Measurements from ENCODE around the gene C3orf80. TPM values are rescaled to one million over a fixed set of nuclear protein-coding genes. Genes with fewer than 3 reads are reported as not detected.

C3orf80 gene
- total RNA-seq, 1 experiment from 2014 or later, result 3.2 TPM

- intact Hi-C loops (cut with micrococcal nuclease; ENCODE audit: unreplicated experiment), result no loop called here
- CTCF ChIA-PET, result no interaction called here
- no peak for TF ChIP-seq CTCF (IDR thresholded peaks at IDR 0.05; ENCODE audit: insufficient read depth in 1 of 2, low read depth in 1 of 2, low read length in 1 of 2, severe bottlenecking in 1 of 2, unreplicated experiment in 1 of 2)
Observed at GRCh38 chr3:160257606-160258005, 32.4 kb downstream of the C3orf80 start.

GRCh38 chr3:160259589-160259988, 34.4 kb downstream of the C3orf80 start:
- Histone ChIP-seq H3K36me3 (ENCODE audit: control insufficient read depth, insufficient read depth, low read length) (no peaks in the 10 kb centered on the region), H3K9me3 (no peaks in the 10 kb centered on the region), H3K4me1 (no peaks in the 10 kb centered on the region), H3K4me3 (ENCODE audit: low read depth, low read length) (no peak overlapping the region), H3K27me3 (replicated peaks; ENCODE audit: control insufficient read depth, insufficient read depth, low read length) (no peaks in the 10 kb centered on the region)
- Mint-ChIP-seq H3K27me3 (ENCODE audit: insufficient read depth, unreplicated experiment) (no peaks in the 10 kb centered on the region), H3K36me3 (ENCODE audit: insufficient read depth, unreplicated experiment) (no peaks in the 10 kb centered on the region), H3K4me3 (ENCODE audit: unreplicated experiment) (no peak overlapping the region), H3K9me3 (ENCODE audit: unreplicated experiment) (no peaks in the 10 kb centered on the region), H3K27ac (ENCODE audit: unreplicated experiment) (no peak overlapping the region), H3K4me1 (ENCODE audit: low read depth, unreplicated experiment) (no peaks in the 10 kb centered on the region)
- no peak for DNase-seq
- BruUV-seq (replicated peaks), result no TSS peak
- no peak for TF ChIP-seq CTCF (IDR thresholded peaks at IDR 0.05; ENCODE audit: insufficient read depth in 1 of 2, low read depth in 1 of 2, low read length in 1 of 2, severe bottlenecking in 1 of 2, unreplicated experiment in 1 of 2)
- ChIA-PET POLR2A (no interaction called here), CTCF (no interaction called here)
- intact Hi-C loops (cut with micrococcal nuclease; ENCODE audit: unreplicated experiment), result no loop called here

More at GRCh38 chr3:160257606-160258005, 32.4 kb downstream of the C3orf80 start:
- Histone ChIP-seq H3K36me3 (ENCODE audit: control insufficient read depth, insufficient read depth, low read length) (no peaks in the 10 kb centered on the region), H3K27me3 (replicated peaks; ENCODE audit: control insufficient read depth, insufficient read depth, low read length) (no peaks in the 10 kb centered on the region), H3K9me3 (no peaks in the 10 kb centered on the region), H3K4me3 (ENCODE audit: low read depth, low read length) (no peak overlapping the region), H3K4me1 (peaks cover 3% of the 10 kb centered on the region; the same call in 1 of the 2 replicates)
- H3K4me3 Mint-ChIP-seq (ENCODE audit: unreplicated experiment), result no peak overlapping the region
- BruUV-seq (replicated peaks), result no TSS peak
- H3K27me3 Mint-ChIP-seq (ENCODE audit: insufficient read depth, unreplicated experiment), result no peaks in the 10 kb centered on the region
- peaks cover 4% of the 10 kb centered on the region for H3K4me1 Mint-ChIP-seq (ENCODE audit: low read depth, unreplicated experiment)
- no peaks in the 10 kb centered on the region for H3K36me3 Mint-ChIP-seq (ENCODE audit: insufficient read depth, unreplicated experiment)
- H3K9me3 Mint-ChIP-seq (ENCODE audit: unreplicated experiment), result no peaks in the 10 kb centered on the region
- POLR2A ChIA-PET, result no interaction called here
- H3K27ac Mint-ChIP-seq (ENCODE audit: unreplicated experiment), result no peak overlapping the region
- no peak for DNase-seq

- H3K27ac Mint-ChIP-seq (ENCODE audit: unreplicated experiment), result no peak overlapping the region
- H3K9me3 Mint-ChIP-seq (ENCODE audit: unreplicated experiment), result no peaks in the 10 kb centered on the region
- H3K4me1 ChIP-seq, result no peaks in the 10 kb centered on the region
- ChIA-PET CTCF (no interaction called here), POLR2A (interaction anchor here (0.6 kb wide), 1 partner anchor 70 kb away, joined by 3 read pairs; no protein-coding TSS in a partner anchor)
- H3K27me3 ChIP-seq (replicated peaks; ENCODE audit: control insufficient read depth, insufficient read depth, low read length), result no peaks in the 10 kb centered on the region
- H3K4me3 ChIP-seq (ENCODE audit: low read depth, low read length), result no peak overlapping the region
- no peaks in the 10 kb centered on the region for H3K36me3 Mint-ChIP-seq (ENCODE audit: insufficient read depth, unreplicated experiment)
- H3K4me1 Mint-ChIP-seq (ENCODE audit: low read depth, unreplicated experiment), result no peaks in the 10 kb centered on the region
- no peaks in the 10 kb centered on the region for H3K9me3 ChIP-seq
- no peaks in the 10 kb centered on the region for H3K27me3 Mint-ChIP-seq (ENCODE audit: insufficient read depth, unreplicated experiment)
- no peak for TF ChIP-seq CTCF (IDR thresholded peaks at IDR 0.05; ENCODE audit: insufficient read depth in 1 of 2, low read depth in 1 of 2, low read length in 1 of 2, severe bottlenecking in 1 of 2, unreplicated experiment in 1 of 2)
- H3K4me3 Mint-ChIP-seq (ENCODE audit: unreplicated experiment), result no peak overlapping the region
- no peak for DNase-seq
- intact Hi-C loops (cut with micrococcal nuclease; ENCODE audit: unreplicated experiment), result no loop called here
- no peaks in the 10 kb centered on the region for H3K36me3 ChIP-seq (ENCODE audit: control insufficient read depth, insufficient read depth, low read length)
- no TSS peak for BruUV-seq (replicated peaks)
Observed at GRCh38 chr3:160260587-160261270, 35.5 kb downstream of the C3orf80 start.

Measured in Caco-2 (cell line).